NCI-H748 (cell line): ENCODE measurements around the gene CTRB2.
"Not testable (repeated sequence)": the region's sequence is repeated elsewhere in the genome, so short reads cannot be mapped to it uniquely, and the experiment has no call there.

Experiments used
- DNase-seq: peaks from one replicate; lab custom pipeline; 2025; ENCODE audit not compliant: unreplicated experiment; lab: John Stamatoyannopoulos, UW

Gene CTRB2

DNA sequence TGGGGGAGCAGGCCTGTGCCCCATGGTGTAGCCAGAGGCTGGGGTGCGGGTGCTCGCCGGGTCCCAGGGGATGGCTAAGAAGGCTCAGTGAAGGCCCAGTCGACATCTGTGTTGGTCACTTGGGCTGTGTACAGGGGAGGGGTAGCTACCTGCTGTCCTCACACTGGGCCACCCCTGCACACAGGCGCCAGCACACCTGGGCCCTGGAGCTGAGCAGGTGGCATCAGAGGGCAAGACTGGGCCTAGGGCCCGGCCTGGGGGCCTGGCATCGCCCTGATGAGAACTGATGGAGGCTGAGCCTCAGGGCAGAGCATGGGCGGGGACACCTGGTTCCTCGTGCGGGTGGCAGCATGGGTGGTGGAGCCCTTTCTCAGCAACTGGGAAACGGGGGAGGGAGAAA, 870 bp upstream of the CTRB2 start:
- DNase-seq, result no peak

DNA sequence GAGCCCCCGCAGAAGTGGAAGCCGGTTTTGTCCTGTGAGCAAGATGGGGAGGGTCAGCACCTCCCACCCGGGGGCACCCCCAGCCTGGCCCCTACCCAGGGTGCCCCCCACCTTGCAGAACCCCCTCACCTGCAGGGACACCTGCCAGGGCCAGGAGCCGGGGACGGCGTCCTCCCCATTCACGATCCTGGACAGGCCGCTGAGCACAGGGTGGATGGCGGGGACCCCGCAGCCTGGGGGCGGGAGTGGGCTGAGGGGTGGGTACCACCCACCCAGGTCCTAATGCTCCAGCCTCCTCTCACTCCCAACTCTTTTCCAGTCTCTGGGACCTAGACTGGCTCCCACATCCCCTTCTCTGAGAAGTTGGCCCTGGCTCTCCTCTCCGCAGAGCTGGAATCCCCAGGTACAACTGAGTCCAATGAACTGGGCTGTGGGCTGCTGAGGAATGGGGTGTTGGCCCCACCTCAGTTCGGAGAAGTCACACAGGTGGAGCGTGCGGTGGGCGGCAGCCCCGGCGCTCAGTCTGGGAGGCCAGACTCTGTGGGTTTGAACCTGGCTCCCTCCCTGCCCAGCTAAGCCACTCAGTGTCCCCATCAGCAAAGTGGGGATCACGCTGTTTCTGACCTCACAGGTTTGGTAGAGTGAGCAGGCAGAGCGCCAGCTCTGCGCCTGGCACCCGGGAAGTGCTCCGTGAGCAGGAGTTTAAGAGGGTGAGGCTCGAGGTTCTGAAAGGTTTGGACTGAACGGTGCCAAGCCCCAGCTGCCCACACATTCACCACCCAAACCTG, 806 bp downstream of the CTRB2 start:
- DNase-seq, result not testable (repeated sequence)

DNA sequence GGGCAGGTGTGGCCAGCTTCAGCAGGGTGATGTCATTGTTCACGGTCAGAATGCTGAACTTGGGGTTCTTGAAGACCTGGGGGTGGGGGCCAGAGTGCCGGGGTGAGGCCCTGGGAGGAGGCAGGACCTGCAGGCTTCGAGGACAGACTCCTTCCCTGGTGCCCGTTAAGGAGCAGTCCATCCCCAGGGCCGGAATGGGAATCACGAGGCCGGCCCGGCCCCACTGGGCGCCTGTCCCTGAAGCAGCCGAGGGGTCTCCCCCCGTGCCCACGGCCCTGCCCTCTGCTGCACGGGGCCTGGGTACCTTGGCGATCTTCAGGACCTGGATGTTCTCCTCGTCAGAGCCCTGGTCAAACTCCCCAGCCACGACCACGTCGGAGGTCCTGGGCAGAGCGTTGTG, 1.5 kb downstream of the CTRB2 start:
- DNase-seq, result not testable (repeated sequence)

DNA sequence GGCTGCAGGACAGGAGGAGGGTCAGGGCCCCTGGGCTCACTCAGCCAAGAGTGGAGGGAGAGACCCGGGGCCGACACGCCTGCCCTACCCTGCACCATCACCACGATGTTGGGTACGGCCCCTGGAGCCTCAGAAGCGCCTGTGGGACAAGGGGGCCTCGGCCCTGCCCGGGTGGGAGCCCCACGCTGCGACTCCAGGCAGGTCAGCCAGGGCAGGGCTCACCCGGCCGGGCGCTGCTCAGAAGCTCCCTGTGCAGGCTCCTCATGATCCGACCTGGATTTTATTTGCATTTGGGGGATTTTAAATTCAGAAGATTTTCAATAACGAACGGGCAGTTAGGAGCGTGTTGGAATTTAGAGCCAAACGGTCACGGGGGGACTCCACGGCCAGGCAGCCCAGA, 2.1 kb downstream of the CTRB2 start:
- DNase-seq, result not testable (repeated sequence)

DNA sequence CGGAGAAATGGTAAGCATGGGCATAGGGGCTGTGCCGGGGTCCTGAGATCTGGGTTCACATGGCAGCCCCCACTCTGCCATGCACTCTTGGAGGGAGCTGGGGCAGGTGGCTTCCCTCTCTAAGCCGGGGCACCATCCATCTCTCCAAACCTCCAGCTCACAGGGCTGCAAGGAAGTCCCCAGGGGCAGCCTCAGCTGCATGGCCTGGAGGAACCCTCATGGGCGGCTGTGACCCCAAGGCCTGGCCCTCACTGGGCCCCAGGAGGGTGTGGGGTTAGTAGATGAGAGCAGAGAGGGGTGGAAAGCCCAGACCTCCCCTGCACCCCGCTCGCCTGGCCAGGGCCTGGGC, 2.6 kb downstream of the CTRB2 start:
- no peak for DNase-seq

DNA sequence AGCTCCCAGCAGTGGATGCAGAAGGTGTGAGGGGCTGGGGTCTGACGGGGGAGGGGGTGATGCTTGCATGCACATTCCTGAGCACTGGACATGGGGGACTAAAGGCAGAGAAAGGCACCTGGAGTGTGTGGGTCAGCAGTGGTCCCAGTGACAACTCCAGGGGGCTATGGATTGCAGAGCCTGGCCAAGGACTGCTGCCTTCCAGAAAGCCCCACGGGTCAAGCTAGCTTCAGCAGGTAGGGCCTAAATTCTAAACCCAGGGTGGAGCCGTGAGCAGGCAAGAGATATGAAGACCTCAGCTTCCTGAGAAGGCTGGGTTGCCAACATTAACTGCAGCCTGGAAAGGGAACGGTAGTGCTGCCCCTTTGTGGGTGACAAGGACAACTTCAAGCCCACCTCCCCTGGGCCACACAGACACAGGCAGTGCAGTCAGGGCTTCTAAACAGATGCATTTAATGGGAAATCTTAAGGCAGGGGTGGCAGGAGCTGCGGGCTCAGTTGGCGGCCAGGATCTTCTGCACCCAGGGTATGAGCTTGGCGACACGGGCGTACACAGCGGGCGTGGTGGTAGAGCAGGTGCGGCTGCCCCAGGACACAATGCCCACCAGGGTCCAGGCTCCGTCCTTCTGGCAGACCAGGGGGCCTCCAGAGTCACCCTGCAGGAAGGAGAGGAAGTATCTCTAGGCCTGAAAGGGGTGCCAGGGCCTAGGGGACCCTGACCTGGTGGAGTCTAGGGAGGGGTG, 3.1 kb downstream of the CTRB2 start:
- DNase-seq, result no peak

DNA sequence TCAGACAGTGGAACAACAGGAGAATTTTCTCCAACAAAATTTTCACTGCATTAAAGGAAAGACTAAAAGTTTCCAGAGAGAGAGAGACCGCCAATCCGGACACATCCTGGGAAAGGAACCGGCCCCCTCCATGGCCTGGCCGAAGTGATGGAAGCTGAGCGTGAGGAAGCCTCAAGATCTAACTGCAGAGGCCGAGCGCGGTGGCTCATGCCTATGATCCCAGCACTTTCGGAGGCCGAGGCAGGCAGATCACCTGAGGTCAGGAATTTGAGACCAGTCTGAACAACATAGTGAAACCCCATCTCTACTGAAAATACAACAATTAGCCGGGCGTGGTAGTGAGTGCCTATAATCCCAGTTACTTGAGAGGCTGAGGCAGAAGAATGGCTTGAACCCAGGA, 3.9 kb downstream of the CTRB2 start:
- no peak for DNase-seq

DNA sequence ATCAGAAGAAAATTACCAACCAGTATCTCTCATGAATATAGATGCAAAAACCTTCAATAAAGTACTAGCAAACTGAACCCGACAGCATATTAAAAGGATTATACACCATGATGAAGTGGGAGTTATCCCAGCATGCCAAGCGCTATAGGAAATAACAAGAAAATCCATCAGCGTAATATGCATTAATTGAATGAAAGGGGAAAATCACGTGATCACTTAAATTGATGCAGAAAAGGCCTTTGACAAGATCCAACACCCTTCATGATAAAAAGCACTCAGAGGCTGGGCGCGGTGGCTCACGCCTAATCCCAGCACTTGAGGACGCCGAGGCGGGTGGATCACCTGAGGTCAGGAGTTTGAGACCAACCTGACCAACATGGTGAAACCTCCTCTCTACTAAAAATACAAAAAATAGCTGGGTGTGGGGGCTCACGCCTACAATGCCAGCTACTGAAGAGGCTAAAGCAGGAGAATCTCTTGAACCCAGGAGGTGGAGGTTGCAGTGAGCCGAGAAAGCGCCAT, 4.8 kb downstream of the CTRB2 start:
- DNase-seq, result no peak

DNA sequence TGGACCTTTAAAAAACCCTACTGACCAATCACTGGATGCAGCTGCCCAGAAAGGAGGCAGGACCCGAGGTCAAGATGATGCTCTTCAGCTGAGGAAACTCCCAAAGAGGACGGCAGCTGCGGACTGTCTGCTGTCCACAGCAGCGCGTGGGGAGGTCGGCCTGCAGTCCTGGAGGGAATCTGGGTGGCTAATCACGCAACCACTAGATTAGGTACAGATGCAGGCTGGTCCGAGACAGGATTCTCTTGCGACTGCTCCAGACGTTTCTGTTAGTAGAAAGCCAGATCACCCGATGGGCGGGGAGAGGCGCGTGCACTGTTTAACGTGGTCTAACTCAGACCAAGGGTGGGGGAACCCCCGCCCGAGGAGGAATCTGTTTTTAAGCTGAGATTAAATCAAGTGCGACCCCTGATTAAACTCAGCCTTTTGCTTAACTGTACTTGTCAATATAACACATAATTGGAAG, 8.8 kb downstream of the CTRB2 start:
- peak; percentile 7 for DNase-seq

DNA sequence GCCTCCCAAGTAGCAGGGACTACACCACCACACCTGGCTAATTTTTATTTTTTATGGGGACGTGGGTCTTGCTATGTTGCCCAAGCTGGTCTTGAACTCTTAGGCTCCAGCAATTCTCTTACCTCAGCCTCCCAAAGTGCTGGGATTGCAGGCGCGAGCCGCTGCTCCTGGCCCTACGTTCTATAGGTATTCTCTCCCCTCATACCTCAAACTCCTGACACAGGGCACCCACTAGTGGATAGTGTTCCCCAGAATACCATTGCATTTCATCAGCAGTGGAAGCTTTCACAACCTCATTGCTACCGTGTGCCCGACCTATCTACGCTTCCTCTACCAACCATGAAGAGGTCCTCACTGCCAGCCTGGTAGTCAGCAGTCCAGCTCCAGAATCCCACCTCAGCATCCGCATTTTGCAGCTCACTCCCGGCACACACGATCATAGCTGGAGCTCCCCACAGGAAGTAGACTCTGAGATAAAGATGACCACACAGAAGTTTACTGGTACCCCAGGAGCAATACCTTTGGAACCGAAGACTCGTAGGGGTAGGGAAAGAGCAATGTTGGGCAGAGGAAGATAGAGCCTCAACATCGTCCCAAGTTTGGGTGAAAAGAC, 9.3 kb downstream of the CTRB2 start:
- no peak for DNase-seq

DNA sequence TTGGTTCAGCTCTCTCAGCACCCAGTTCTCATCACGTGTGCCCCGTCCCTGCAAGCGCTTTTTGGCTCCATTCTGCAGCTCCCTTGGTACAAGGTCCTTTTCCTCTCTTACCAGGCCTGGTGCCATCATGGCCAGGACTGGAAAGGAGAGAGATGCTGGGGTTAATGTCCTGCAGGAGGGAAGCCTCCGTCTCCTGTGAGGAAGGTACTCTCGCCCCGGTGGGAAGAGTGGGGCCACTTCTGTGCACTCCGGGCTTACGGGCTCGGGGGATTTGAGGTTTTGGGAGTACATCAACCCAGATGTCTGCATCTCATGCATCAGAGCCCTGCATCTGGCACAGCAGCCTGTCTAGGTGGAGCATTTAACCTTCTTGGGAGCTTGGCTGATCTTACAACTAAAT, 10.1 kb downstream of the CTRB2 start:
- DNase-seq, result no peak

DNA sequence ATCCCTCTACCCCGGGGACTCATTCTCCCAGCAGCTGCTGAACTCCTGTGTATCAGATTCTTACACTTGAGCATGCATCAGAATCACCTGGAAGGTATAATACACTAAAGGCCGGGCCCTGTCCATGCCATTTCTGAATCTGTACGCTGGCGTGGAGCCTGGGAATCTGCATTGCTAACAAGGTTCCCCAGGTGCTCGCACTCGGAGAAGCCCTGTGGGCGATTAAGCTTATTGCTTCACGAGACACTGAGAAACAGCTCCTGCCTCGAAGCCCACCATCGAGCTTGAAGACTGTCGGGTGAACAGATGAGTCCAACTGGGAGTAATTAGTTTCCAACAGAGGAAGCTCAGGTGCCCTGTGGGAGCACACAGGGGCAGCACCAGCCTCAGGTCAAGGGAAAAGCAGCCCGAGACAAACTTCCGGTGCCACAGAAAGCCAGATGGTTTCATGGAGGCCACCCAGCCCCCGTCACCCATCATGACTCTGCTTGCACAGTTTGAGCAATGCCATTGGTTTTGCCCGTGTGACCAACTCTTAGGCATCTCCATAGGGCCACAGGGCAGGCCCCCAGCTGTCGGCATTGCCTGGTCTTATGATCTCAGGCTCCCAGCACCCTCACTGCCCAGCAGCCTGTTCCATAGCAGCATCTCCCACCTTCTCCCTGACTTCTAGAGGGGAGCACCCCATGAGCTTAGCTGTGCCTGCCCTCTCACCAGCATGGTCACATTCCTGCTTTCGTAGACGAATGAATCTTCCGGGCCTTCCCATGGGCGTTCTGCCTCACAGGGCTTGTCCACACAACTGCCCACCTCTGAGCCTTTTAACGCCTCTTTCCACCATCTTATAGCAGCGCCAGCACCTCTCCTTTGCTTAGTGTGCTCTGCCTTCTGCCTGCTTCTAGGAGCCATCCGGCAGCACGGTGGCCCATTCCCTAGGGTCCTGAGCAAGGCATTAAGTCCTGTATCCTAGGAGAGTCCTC, 10.9 kb downstream of the CTRB2 start:
- no peak for DNase-seq

DNA sequence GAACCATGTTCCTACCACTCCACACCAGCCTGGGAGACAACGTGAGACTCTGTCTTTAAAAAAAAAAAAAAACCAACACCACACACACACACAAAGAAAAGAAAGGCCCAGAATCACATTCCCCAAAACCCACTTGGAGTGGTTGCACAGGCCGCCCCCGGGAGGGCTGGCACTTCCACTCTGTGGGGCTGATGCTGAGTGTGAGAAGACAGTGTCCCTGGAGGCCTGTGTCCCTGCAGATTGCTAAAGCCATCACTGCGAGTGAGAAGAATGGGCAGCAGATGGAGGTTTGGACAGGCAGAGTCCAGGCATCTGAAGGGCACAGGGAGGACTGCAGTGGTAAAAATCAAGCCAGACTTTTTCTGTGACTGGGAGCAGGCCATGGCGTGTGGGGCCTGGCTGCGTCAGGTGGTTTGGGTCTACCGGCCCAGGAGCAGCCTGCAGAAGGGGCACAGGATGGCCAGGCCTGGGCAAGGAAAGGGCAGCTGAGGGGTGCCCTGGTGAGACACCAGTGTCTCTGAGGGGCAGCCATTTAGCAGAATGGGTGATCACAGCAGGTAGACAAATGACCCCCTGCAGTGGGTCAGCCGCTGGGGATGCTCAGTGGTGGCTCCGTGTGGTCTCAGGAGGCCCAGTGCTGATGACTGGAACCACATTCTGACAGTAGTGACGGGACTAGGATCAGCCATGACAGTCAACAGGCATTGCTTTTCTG, 13.1 kb downstream of the CTRB2 start:
- DNase-seq, result no peak

DNA sequence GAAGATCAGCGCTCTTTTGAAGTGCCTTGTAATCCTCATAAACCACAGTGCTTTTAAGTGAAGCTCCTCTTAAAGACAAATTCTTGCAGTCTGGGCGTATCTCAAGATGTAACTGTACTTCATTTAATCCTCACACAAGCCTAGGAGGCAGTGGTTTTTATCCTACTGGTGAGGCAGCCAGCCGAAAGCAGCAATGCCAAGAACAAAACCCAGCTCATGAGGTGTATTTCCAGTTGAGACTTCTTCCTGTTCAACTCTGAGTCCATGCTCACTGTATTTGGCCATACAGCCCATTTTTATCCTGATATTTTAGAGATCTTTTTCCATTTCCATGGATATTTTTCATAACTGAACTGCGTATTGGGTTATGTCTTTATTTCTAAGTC, 13.7 kb downstream of the CTRB2 start:
- DNase-seq, result no peak

DNA sequence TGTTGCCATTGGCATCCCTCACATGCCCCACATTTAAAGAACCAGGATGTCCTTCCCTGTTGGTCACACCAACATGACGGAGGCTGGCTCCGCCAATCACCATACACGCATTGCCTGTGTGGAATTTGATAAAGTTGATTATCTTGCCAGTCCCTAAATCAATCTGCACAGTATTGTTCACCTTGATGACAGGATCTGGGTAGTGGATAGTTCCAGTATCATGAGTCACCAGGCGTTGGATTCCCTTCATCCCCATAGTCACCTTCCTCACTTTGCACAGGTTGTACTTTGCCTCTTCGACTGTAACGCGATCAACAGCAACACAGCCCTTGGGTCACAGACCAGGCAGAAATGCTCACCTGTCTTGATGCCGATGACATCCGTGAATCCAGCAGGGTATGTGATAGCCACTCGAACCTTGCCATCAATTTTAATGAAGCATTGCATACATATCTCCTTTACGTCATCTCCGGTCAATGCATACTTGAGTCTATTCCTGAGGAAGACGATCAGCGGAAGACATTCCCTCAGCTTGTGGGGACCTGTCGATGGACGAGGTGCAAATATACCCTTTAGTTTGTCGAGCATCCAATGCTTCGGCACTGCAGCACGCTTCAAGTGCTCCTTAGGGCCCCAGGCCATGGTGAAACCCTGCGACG, 14.2 kb downstream of the CTRB2 start:
- no peak for DNase-seq

DNA sequence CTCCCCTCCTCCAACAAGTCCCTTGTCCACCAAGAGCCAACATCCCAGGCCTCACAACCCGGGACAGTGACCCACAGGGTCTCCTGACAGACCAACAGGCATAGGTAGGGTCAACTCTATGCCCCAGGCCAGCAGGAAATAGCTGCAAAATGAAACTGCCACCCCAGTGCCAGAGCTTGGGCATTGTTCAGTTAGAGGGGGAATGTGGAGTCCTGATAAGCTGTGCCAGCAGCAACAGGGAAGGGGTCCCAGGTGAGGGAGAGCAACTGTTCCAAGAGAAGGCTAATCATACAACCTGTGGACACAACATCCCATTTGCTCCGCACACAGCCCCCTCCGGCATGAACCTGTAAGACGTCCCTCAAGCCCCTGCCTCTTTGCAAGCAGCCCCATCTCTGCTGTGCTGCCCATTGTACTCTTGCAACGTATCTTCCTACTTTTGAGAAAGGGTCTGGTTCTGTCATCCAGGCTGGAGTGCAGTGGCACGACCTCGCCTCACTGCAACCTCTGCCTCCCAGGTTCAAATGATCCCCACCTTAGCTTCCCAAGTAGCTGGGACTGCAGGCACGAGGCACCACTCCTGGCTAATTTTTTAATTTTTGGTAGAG, 17.2 kb downstream of the CTRB2 start:
- DNase-seq, result no peak

DNA sequence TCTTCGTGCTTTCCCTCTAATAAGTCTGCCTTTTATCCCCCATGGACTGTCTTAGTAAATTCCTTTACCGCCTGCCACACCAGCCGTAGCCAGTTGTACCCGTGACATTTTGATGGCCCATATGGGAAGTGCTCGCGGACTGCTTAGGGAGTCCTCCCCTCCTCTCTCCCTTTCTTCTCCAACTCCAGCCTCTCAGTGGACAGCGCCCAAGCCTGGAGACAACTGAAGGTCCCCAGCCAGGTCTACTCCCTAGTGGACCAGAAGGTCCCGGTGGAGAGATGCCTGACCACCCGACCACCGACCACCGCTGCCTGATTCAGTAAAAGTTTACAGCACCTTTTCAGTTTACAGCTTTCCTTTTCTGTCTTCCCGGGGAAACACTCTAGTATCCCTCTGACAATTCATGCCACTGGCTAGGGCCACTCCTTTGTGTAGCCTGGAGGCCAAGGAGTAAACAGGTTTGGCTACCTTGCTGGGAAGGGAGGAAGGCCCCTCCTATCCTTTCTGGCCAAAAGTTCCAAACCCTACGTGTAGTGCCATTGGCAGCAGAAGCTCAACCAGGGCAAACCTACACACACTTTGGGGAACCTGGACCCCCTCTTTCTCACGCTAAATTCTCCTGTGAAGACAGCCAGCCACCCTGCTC, 18.0 kb downstream of the CTRB2 start:
- no peak for DNase-seq

DNA sequence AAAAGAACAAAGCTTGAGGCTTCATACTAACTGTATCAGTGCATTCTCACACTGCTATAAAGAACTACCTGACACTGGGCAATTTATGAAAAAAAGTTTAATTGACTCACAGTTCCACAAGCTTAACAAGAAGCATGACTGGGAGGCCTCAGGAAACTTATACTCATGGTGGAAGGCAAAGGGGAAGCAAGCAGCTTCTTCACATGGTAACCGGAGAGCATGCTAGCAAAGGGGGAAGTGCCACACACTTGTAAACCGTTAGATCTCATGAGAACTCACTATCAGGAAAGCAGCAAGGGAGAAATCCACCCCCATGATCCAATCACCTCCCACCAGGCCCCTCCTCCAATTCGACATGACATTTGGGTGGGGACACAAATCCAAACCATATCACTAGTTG, 25.3 kb downstream of the CTRB2 start:
- DNase-seq, result no peak

DNA sequence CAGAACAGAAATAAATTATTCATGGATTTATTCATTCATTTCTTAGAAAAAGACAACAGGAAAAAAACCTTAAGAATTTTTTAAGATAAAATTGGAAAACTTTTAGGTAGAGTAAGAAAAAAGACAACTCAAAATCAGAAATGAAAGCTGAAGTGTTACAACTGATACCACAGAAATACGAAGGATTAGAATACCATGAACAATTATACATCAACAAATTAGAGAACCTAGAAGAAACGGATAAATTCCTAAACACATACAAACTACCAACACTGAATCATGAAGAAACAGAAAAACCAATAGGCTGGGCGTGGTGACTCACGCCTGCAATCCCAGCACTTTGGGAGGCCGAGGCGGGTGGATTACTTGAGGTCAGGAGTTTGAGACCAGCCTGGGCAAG, 27.8 kb downstream of the CTRB2 start:
- DNase-seq, result no peak
